ENCODE data around the gene ZFYVE26.

Gene ZFYVE26

DNA sequence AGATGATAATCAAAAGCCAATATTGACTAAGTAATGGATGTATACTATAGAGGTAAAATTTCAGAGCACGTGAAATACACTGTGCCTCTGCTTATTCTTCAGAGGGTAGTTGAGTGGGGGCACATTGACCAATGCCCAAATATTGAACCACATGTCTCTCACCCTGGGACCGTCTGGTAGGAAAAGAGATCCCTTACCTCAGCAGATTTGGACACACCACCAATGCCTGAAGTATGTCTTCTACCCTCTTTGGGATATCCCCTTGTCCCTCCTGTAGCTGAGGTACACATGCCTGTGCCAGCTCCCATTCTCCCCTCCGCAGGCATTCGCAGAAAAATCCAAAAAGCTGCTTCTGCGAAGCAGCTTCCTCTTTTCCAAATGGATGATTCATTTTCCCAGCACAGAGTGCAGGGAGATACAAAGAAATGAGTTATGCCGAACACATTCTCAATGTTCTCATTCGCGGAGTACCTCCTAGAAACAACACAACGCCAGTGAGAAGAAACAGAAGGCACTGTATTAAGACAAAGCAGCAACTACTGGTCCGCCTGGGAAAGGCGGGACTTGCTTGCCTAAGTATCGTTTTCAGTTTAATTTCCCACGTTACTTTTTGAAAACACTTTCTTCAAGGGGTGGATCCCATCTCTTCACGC is 691 bp downstream of the ZFYVE26 start:
- DNase-seq, result peak; percentile 31

DNA sequence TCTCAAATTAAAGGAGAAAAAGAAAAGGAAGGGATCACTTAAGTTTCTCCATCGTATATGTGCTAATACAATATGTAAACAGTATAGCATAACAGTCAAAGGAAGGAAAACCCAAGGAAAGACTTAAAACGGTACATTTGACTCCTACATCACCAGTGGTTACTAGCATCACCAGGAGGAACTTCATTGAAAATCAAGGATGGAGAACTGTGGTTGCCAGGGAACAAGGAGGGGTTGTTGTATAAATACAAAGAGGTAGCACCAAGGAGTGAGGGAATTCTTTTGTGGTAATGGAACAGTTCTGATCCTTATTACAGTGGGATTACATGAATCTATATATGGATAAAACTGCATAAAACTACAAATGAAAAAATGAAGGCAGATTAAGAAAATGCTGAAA is 1.6 kb downstream of the ZFYVE26 start:
- no peak for DNase-seq

DNA sequence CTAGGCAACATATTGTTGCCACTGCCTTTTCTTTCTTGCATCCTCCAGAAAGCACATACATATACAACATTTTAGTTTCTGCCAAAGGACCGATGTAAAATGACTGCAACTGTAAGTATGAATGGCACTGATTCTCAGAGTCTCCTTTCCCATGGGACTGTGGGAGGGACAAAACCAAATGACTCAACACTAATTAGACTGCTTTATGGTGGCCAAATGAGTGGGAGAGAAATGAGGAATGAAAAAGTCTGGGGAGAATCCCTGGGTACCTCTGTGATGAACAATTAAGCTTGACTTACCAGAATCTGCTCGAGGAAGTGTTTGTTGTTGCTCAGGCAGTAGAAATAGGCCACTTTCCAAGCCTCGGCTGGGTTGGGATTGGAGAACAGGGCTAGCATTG is 10.1 kb downstream of the ZFYVE26 start:
- no peak for DNase-seq

DNA sequence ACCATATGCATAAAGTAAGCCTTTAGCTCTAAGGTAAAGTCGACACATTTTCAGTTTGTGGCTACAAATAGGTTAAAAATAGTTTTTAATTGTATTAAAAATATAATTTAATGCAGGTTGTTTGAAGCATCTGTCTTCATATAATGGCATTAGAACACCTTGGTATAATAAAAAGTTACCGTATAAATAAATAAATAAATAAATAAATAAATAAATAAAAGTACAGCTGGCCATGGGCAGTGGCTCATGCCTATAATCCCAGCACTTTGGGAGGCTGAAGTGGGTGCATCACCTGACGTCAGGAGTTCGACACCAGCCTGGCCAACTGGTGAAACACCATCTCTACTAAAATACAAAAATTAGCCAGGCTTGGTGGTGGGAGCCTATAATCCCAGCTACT is 15.6 kb downstream of the ZFYVE26 start:
- no peak for DNase-seq

DNA sequence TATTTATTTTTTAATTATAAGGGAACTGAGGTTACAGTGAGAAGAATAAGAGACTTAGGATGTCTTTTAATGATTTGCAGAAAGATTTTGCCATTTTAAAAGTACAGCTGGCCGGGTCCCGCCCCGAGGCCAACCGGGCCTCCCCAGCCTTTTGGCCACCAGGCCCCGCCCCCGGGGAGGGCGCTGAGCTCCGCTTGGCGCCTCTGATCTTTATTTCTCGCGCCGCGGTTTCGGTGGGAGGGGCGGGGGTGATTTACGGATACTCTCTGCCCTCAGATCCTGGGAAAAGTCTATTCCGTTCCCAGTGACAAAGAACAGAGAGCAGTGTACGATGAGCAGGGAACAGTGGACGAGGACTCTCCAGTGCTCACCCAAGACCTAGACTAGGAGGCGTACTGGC is 17.7 kb downstream of the ZFYVE26 start:
- DNase-seq, result no peak

DNA sequence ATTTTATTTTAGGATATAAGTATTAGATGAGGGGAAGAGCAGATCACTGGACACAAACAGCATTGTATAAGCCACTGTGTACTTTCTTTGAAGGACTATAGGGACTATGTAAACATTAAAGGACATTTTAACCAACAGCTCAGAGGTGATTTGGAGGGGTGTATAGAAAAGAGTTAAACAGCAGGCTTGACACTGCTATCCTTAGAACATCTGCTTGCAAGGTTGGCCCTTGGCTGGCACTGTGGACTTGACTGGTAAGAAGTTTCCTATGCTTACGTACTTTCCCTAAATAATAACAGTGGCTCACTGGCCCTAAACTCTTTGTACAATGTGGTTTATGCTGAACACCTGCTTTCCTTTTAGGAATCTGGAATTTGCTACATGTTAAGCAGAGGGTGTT is 28.7 kb downstream of the ZFYVE26 start:
- DNase-seq, result no peak

DNA sequence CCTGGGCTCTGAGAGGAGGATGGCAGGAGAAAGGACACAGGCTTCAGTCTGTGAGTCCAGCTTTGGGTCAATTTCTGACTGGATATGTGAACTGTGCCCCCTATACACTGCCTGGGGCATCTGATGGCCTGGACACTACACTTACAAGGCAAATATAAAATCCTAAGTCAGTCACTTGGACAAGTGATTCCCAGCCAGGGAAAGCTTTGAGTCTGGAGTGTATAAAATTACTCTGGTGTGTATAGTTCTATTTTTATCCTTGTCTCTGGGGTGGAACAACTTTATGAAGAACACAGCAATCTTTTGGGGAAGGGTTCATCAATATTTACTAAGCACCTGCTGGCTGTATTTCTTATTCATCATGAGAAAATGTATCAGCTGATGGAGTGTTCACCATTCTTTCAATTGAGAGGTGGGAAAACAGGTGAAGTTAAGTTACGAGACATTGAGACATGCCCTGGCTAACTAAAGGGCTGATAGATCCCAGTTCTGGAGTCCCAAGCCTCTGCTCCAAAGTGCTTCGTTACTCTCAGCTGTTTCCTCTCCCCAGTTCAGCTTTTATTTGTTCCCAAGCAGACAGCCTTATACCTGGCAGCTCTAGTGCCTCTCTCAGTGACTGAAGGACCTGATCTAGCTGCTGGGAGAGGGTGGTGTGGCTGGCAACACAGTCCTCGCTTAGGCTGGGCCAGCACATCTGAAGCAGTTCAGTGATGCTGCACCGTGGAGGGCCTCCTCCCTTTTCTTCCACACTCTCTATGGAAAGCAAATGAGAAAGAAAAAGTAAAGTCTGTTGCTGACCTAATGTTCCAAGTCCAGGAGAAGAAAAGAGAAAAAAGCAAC is 30.9 kb downstream of the ZFYVE26 start:
- DNase-seq, result no peak

DNA sequence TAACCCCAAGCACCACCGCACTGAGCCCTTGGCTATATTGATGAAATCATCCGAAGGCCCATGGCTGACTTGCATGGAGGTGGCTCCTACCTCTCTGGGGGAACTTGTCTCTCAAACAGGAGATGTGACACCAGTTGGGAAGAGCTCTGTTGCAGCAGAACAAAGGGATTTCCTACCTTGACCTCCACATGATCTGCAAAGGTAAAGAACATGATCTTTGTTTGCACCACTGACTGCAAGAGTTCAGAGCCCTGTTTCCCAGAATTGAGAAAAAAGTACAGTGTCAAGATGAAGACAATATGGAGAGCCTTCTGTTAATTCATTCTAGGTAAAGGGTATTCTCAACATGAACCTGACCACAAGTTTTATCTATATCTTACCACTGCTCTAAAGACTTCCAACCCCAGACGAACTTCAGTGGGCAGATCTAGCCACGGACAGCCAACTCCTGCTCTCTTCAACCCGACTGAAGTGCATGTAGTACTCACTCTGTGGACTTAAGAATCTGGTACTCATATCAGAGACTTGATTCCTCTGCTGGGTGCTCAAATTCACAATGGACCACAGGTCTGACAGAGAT is 32.1 kb downstream of the ZFYVE26 start:
- no peak for DNase-seq

DNA sequence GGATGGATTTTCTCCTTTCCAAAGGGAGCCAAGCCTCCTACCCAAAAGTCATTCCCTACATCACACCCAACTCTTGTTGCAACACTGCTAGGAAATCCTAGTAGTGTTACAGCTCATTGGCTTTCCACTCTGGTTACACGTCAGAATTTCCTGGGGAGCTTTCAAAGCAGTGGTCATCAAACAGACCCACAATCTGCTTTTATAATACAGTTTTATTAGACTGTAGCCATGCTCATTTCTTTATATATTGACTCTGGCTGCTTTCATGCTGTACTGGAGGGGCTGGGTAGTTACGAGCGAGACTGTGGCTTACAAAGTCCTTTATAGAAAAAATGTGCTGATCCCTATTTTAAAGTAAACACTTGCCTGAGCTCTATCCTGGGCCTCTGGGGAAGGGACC is 34.3 kb downstream of the ZFYVE26 start:
- no peak for DNase-seq

DNA sequence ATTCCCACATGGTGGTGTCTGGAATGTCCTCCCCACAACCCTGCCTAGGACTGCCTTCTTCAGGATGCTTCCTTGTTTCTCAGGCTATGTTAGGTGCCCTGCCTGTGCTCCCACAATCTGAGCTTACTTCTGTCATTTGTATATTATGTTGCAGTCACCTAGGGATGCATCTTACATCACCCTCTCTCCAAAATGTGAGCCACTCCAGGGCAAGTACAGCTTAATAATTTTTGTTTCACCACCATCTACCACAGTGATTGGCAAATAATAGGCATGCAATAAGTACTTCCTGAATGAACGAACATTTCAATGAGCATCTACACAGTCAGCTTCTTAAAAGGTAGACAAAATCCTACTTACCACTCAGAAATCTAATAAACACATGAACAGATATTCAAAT is 37.6 kb downstream of the ZFYVE26 start:
- no peak for DNase-seq

DNA sequence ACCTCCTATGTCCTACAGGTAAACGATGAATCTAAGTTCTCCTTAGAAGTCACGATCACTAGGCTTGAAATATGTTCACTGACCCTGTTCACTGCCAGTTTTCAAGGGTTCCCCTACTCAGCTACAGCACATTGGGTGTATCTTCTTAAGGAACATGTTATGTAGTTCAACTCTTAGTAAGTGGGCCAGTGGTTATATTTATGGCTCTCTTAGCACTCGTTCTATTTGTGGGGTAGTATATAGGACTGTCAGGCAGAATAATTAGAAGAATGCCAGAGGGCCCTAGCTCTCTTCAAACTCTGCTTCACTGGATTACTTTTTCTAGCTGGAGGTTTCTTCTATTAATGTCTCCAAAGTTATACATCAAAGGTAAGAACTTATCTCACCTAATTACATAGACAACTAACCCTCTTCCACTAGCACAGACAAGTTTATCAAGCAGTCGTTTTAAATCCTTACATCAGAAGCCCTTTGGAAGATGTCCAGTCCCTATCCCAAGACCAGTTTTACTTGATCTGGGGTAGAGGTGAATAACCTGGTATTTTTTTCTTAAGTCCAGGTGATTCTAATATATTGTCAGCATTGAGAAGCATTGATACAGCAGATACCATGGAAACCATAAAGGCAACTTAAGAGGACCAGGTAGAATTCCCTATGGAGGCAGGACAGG is 39.6 kb downstream of the ZFYVE26 start:
- DNase-seq, result no peak

DNA sequence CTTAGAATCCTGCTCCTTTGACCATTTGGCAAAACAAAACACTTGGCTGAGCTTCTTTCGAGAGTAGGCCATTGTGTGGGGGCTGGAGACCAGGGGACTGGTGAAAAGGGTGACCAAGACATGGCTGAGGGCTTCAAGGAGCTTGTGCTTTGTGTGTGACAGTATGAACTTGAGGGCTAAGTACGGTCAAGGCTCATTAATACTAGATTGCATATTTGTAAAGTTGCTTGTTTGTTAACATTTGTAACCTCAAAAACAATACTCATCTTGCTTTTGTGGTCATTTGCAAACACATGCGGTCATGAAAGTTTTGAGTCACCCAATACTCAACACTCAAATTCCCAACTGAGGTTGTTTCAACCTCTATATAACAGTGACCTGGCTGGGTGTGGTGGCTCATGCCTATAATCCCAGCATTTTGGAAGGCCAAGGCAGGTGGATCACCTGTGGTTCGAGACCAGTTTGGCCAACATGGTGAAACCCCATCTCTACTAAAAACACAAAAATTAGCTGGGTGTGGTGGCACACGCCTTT is 42.5 kb downstream of the ZFYVE26 start:
- DNase-seq, result no peak

DNA sequence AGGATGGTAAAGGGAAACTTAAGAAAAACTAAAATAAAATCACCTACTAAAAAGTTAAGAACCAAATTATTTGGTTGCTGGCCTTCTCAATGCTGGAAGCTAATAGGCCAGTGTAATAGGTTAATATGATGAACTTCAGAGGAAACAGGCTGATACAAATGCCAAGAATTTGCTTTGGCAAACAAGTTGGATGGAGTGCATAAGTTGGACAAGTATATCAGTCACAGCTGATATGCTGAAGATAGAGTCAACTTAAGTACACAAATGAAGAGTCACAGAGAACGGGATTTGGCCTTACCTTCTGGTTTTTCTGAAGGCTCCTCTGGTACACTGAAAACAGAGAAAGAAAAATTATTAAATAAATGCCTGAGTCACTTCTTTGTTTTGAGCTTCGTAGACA is 48.2 kb downstream of the ZFYVE26 start:
- no peak for DNase-seq

DNA sequence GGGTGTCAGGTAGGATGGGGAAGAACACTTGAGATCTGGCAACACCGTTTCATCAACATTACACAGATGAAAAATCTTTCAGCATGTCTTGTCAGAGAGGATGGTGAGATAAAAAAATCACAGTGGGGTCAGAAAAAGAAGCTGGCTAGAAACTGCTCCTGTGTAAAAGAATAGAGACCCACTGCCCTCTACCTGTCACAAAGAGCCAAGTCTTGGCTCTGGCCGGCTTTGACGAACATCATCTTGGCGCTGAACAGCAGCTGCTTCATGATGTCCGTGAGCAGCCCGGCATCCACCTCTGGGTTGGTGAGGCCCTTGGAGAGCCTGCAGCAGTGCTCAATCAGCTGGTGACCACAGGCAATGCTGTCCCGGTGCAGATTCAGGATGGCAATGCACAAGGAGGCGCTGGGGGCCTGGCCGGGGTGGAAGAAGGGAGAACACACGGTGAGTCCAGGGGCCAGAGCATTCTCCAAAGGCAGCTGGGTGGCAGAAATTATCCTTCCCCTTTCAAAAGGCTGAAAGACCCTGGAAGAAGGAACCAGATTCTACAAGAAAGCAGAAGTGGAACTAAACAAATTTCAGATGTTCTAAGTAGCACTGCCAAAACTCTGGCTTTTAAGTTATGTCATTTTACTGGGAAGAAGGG is 50.2 kb downstream of the ZFYVE26 start:
- no peak for DNase-seq

DNA sequence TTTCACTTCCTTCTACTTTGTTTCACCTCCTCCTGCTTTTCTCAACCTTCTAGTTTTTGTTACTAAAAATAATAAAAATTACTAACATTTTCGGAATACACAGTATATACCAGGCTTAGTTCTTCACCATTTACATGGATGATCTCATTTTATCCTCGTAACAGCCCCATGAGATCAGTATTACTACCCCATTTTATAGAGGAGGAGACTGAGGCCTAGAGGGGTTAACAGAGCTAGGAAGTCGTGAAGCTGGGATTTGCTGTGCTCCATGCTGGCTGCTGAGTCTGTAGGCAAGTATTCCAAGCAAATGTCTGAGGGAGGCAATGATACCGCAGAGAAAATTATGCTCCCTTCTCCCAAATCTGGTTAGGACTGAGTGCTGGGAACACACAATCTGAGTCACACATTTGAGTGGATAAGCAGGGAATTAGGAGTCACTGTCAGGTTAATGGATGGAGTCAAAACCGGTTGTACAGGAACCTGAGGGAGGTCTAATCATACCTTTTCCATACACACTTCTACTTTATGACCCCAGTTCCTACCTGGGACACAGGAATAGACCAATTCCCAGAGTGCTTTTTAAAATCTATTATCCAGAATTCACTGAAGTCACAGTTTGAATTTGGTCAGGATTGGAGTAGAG is 51.1 kb downstream of the ZFYVE26 start:
- DNase-seq, result no peak

DNA sequence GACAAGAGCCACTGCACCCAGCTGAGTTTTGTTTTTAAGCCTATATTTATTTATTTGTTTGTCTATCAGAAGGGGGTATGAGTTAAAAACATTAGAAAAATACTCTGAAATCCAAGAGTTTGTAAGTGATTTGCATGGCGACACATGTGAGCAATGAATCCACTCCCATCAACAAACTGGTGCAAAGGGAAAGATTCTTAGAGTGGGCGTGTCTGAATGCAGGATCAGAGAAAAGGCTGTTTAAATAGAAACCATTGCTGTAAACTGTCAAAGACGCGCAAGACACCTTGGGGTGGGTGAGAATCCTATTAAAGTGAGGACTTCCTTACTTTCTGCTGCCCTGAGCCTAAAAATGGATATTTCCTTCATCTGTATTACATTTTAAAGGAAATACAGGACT is 51.9 kb downstream of the ZFYVE26 start:
- DNase-seq, result no peak

DNA sequence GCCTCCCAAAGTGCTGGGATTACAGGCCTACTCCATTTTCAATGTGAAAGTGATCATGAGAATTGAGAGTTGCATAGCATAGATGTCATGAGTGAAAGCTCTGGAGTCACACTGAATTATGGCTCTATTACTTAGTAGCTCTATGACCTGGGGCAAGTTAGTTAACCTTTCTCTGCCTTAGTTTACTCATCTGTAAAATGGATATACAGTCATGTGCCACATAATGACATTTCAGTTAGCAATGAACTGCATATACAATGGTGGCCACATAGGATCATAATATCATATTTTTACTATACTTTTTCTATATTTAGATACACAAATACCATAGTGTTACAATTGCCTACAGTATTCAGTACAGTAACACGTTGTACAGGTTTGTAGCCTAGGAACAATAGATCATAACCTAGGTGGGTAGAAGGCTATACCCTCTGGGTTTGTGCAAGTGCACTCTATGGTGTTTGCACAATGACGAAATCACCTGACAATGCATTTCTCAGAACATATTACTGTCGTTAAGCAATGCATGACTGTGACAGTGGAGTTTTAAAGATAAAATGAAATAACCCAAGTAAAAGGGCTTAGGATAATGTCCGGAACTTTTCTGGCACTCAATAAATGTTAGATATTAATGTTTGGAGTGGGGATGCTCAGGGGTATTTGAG is 53.1 kb downstream of the ZFYVE26 start:
- no peak for DNase-seq

DNA sequence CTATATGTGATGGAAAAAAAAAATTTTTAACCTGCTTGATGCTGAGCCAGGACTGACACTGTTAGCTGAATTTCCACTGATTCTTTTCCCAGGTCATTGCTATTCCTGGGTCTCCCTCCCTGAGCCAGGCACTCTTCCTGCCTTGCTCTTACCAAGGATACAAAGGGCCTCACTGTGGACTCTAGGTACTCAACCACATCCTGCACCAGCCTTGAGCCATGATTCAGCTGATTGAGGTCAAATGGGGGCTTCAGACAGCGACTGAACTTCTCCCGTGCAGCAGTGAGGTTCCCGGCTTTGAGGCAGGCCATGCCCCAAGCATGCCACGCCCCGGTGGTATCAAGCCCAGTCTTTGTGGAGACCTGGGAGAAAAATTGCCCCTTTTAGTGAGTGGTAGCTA is 54.3 kb downstream of the ZFYVE26 start:
- DNase-seq, result no peak

DNA sequence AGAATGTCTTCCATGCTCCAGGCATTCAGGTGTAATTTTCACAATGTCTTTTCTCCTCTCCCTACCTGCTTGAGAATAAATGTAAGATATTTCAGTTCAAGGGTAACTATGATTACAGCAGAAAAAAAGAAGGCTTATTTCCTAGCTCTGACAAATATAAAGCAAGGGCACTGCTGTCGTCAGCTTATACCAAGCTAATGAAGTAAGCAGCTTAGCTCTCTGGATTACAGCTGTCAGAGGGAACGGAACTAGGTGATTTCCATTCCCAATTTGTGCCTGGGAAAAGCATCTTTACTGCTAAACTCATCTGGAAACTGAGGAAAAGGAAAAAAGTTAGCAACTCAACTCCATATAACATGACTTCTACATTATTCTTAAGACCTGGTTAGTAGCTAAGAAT is 56.5 kb downstream of the ZFYVE26 start:
- no peak for DNase-seq

DNA sequence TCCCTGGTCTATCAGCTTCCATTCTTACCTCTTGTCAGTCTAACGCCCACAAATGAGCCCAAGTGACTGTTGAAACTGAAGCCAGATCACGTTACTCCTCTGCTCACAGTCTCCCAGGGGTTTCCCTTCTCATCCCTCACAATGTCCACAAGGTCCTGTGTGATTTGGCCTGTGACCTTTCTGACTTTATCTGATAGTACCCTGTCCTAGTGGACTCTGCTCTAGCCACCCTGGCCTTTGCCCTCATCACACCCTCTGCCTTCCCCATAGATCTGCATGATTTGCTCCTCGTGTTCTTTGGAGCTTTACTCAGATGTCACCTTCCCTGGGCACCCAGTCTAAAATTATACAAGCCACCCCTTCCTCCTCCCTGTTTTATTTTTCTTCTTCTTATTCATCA is 59.2 kb downstream of the ZFYVE26 start:
- no peak for DNase-seq

DNA sequence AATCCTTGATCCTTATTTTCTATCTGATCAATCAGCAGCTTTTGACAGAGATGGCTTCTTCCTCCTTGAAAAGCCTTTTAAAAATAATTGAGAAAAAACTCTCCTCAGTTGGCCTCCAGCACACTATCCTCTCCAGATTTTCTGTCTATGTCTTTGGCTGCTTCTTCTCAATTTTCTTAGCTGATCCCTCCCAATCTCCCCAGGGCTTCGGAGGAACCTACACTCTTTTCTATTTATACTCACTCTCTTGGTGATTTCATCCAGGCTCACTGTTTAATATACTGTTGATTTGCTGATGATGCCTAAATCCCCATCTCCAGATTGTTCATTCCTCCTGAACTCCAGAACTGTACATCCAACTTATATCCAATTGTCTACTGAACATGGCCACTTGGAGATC is 59.9 kb downstream of the ZFYVE26 start:
- no peak for DNase-seq
